ENCODE measurements around the gene SNAP91. TPM values are rescaled to one million over a fixed set of nuclear protein-coding genes. Genes with fewer than 3 reads are reported as not detected.

SNAP91 gene
- total RNA-seq, 4 donors from 2014 or later, result not detected

Other genes starting within 250 kb of the SNAP91 start
- gene PRSS35, start 196.6 kb downstream of the SNAP91 start, total RNA-seq, result under 1 TPM in 2 of 4 donors, not detected in 2; 0.13 to 0.17 TPM
- not detected for gene RIPPLY2, start 144.3 kb upstream of the SNAP91 start, total RNA-seq
- gene CYB5R4, start 150.6 kb upstream of the SNAP91 start, total RNA-seq, result 10 to 100 TPM in 1 of 4 donors, 1 to 10 TPM in 3; 4.8 to 14.6 (median 7.2) TPM

Data from lower leg skin (tissue), 4 donors.